ENCODE measurements around the gene CAPN14. TPM values are rescaled to one million over a fixed set of nuclear protein-coding genes. Genes with fewer than 3 reads are reported as not detected.

The CAPN14 gene
- total and polyA plus RNA-seq, 12 donors: 0.10 to 0.28 (median 0.11) TPM; not detected in 5

GRCh38 chr2:31161637-31162036 lies 55.7 kb downstream of the CAPN14 start:
- H3K9me3 ChIP-seq (replicated peaks in 1 of 3): no peaks in the 10 kb centered on the region
- H3K36me3 ChIP-seq (replicated peaks in 1 of 2): no peaks in the 10 kb centered on the region
- no peak for TF ChIP-seq CTCF (IDR thresholded peaks at IDR 0.05)
- TF ChIP-seq POLR2A (IDR thresholded peaks at IDR 0.05): no peak
- H3K27me3 ChIP-seq: no peaks in the 10 kb centered on the region
- WGBS, 4 donors: 74 to 84% (median 79%) methylated on average over 6 of the region's 6 CpGs
- no peaks in the 10 kb centered on the region for H3K4me1 ChIP-seq (replicated peaks in 1 of 2)
- intact Hi-C loops (cut with DNase I): no loop called here
- no peak overlapping the region for H3K27ac ChIP-seq
- H3K4me3 ChIP-seq: no peak overlapping the region
- no peak for DNase-seq

DNA sequence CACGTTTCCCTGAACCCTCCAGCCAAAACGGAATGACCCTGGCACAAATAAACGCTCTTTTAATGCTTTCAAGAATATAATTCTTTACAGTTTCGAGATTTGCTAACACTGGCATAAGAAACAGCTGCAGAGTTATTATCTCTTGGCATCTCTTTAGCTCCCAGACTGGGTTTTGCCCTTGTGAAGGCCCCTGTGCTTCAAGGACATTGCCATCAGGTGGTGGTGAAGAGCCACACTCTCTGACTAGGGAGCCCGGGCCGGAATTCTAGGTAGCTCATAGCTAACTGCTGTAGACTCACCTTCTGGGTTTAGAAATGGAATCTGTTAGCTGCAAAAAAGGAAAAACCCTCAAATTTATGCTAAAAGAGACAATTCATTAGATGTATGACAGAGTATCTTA lies 65.8 kb downstream of the CAPN14 start:
- intact Hi-C loops (cut with DNase I): no loop called here
- TF ChIP-seq CTCF (IDR thresholded peaks at IDR 0.05) (no peak), POLR2A (IDR thresholded peaks at IDR 0.05) (no peak)
- WGBS, 4 donors: 50 to 65% (median 53%) methylated on average over 4 to 6 of the region's 6 CpGs
- Histone ChIP-seq H3K4me1 (replicated peaks in 1 of 2) (no peaks in the 10 kb centered on the region), H3K36me3 (replicated peaks in 1 of 2) (no peaks in the 10 kb centered on the region), H3K9me3 (replicated peaks in 1 of 3) (no peaks in the 10 kb centered on the region), H3K27ac (no peak overlapping the region), H3K4me3 (no peak overlapping the region), H3K27me3 (no peaks in the 10 kb centered on the region)
- no peak for DNase-seq

DNA sequence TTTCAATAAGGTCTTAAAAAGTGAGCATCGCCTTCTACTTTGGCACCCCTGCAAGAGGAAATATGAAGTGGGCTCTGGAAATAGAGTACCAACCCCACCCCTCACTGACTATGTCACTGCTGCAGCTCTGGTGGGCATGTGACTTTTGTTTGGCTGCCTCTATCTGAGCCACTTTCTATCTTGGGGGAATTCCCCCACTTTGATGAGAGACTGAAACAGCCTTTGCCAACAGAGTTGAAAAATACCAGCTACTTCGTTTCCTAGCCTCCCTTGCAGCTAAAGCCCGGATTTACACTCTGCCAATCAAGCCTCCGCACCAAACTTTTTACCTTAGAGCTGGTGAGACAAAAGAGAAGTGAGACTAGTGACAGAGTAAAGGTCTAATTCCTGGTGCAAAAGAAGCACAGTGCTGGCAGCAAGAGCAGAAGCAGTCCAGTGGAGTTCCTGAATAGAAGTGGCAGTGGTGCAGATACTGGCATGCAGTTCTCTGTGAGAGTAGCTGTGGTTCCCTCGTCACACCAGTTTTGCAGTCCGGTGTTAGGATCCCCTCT lies 67.1 kb downstream of the CAPN14 start:
- no peaks in the 10 kb centered on the region for H3K4me1 ChIP-seq (replicated peaks in 1 of 2)
- 83 to 84% (median 83%) methylated on average over 6 of the region's 6 CpGs for WGBS, 4 donors
- intact Hi-C loops (cut with DNase I): no loop called here
- H3K4me3 ChIP-seq: no peak overlapping the region
- no peak overlapping the region for H3K27ac ChIP-seq
- H3K27me3 ChIP-seq: no peaks in the 10 kb centered on the region
- DNase-seq: no peak
- TF ChIP-seq POLR2A (IDR thresholded peaks at IDR 0.05) (no peak), CTCF (IDR thresholded peaks at IDR 0.05) (no peak)
- H3K36me3 ChIP-seq (replicated peaks in 1 of 2): no peaks in the 10 kb centered on the region
- H3K9me3 ChIP-seq (replicated peaks in 1 of 3): no peaks in the 10 kb centered on the region

GRCh38 chr2:31148514-31148913 lies 68.8 kb downstream of the CAPN14 start:
- Histone ChIP-seq H3K9me3 (replicated peaks in 1 of 3) (no peaks in the 10 kb centered on the region), H3K27me3 (no peaks in the 10 kb centered on the region), H3K4me3 (no peak overlapping the region), H3K36me3 (replicated peaks in 1 of 2) (no peaks in the 10 kb centered on the region), H3K4me1 (replicated peaks in 1 of 2) (no peaks in the 10 kb centered on the region), H3K27ac (no peak overlapping the region)
- DNase-seq: no peak
- TF ChIP-seq CTCF (IDR thresholded peaks at IDR 0.05) (no peak), POLR2A (IDR thresholded peaks at IDR 0.05) (no peak)
- 67 to 82% (median 78%) methylated on average over 2 of the region's 2 CpGs for WGBS, 4 donors
- intact Hi-C loops (cut with DNase I): no loop called here

Data from adrenal gland (tissue), 12 donors.